Islet precursor cell (in vitro differentiated cells): ENCODE measurements around the gene SMG6.

Experiments
- DNase-seq: peaks from one replicate; pipeline ENCODE4 v3.0.0-alpha.2; 2018

The SMG6 gene

GRCh38 chr17:2056206-2057174, 247.1 kb downstream of the SMG6 start:
- DNase-seq, result peak; percentile 85

- DNase-seq, result peak; percentile 54
Measured at GRCh38 chr17:2055292-2056205, 248.0 kb downstream of the SMG6 start.

DNA sequence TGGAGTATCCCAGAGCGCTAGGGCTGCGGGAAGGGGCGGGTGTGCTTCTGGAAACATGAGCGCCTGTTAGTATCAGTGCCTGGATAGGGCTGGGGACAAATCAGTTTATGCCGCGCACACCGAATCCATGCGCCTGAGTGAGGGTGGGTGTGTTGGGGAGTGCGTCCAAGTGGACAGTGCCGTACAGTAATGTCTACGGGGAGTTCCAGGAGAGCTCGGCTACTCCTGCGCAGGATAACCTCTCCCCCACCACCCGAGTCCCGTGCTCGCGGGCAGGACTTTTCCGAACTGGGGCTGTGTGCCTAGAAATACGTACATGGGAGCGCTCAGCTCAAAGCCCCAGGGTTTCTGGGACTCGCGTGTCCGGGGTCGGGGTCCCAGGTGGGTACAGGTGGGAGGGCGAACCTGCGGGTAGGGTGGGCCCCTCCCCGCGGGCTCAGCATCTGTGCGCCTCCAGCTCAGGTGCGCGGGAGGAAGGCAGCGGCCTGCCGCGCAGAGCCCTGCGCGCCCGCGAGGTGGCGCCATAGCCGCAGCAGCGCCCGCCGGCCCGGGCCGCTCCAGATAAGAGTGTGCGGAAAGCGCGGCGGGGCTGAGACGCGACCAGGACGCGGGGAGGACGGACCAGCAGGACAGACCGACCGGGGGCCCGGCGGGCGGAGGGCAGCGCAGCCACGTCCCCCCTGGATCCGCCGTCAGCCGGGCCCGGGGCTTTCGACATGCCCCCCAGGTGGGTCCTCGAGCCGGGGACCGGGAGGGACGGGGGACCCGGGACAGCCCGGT, 248.9 kb downstream of the SMG6 start, which contains the start of gene HIC1:
HIC1 (plus strand) TSS at position 592 of the 780 bp plus-strand sequence. CDS start 1,588 bp downstream, outside the sequence.
- peak; percentile 88 for DNase-seq

DNA sequence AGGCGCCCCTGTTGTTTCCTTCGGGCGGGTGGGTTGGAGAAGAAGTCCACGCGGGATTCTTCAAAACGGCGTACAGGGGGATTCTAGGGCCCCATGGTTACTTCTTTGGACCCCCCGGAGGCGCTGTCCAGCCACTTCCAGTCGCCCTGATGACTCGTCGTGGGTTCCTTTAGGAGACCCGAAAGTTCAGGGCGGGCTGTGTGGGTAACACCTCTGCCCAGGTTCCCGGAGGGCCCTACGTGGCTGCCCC, 249.4 kb downstream of the SMG6 start:
- DNase-seq, result no peak

DNA sequence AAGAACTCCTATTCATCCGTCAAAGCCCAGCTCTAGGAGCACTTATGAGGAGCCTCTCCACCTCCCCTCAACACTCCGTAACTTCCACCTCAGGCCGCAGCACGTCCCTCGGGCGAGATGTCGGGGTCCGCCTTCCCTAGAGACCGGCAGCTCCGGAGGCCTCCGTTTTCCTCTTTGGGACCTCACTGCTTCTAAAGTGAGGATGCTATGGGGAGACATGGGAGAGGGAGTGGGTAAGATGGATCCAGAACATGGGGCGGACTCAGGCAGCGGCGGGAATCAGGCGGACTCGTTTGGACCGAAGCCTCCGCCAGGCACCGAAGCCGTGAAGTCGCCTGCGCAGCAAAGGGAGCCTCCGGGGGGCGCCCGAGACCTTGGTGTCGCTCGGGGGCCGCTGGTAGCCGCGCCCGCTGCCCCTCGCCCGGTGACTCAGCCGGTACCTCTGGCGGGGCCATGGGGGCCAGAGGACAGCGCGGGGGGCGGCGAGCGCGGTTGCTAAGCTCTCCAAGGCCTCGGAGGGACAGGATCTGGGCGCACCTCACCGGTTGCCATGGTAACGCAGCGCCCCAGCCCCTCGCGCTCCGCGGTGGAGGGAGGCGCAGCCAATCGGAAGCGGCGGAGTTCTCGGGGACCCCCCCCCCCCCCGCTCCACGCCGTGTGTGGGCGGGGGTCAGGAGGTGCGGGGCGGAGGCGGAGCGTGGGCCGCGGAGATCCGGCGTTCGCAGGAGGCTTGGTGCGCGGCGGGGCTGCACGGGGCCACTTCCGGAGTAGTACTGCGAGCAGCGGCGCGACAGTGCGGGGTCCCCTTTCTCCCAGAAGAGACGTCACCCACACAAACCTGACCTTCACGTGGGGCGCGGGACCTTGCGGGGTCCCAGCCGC, 250.0 kb downstream of the SMG6 start:
- peak; percentile 89 for DNase-seq

DNA sequence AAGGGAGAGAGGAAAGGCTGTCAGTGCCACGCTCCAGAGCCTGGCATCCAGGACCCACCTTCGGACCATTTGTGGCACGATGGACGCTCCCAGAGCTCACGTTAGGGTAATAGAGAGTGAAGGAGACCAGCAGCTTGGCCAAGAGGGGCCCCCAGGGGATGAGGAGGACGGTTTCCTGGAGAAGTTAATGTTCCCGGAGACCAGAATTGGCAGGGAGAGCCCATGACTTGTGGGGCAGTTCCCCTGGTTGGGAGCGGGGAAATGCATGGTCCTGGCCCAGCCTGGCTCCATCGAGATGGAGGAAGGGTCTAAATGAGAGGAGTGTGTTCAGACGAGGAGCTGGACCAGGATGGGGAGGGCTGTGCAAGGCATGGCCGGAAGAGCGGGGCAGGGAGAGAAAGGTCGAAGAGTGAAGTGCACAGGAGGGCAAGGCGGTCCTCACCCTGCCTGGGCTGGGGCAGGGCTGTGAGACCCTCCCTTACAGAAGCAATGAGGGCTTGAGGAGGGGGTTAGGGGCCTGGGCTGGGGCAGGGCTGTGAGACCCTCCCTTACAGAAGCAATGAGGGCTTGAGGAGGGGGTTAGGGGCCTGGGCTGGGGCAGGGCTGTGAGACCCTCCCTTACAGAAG, 251.5 kb downstream of the SMG6 start:
- DNase-seq, result no peak

GRCh38 chr17:2051061-2051932, 252.3 kb downstream of the SMG6 start:
- no peak for DNase-seq

DNA sequence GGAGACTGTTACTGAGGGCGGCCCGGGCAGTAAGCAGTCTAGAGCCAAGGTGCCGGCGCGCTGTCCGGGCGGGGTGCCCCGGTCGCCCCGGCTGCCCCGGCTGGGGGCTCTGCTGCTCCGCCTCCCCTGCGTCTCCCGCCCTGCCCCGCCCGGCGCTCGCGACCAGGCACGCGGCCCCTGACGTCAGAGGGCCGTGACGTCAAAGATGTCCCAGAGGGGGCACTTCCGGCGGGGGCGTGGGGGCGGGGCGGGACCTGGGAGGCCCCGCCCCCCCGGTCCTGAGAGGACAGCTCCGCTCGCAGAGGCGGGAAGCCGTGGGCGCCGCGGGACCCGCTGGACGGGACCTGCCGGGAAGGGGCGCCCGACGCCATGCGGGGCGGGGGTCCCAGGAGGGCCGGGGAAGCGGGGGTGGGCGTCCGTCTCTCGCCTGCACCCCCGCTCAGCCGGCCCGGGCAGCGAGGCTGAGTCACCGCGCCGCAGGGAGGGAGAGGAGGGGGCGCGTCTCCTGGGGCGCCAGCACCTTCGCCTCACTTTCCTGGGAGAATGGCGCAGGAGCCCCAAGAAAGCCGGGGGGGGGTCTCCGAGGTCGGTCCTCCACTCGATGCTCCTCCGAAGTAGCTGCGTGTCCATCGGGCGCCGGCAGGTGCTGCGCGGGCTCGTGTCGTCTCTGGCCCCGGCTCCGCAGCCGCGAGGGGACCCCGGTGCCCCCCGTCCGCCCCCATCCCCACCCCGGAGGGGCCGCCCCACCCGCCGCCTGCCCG, 253.1 kb downstream of the SMG6 start:
- peak; percentile 87 for DNase-seq

DNA sequence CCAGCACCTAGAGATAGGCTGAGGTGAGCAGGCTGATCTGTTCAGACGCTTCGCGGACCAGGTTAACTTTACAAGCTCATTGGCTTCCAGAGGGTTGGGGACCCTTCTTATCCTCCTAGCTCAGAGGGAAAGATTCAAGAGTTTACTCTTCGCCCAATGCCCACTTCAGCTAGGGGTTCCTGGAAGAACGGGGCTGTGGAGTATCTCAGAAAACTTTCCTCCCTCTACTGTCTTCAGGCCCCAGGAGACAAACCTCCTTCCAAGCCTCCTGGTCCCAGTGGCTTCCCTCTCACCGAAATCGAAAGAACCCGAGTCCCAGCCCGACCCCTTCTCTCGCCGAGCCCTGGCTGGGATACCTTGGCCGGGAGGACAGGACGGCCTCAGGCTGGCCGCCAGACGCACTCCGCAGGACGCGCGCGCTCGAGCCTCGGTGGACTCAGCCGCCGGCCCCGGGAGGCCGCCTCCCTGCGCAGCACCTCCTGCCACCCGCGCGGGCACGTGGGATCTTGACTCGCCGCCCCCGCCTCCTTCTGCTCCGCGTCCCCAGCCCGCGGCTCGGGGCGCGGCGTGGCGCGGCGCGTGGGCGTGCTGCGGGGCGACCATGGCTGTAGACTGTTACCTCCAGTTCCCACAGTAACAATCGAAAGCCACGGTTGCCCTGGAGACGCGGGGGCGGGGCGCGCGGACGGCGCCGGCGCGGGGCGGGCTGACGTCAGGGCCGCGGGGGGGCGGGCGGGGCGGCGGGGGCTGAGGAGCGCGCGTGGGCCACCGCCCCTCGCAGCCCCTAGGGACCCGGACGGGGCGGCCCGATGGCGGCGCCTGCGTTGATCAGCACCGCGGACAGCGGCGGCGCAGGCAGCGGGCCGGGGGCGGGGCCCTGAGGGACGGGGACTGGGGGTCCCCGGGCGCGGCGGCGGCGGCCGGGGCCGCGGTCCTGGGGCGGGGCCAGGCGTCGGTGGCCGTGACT, 254.0 kb downstream of the SMG6 start:
- DNase-seq, result peak; percentile 93

- DNase-seq, result no peak
Measured at GRCh38 chr17:2048805-2049204, 254.8 kb downstream of the SMG6 start.

GRCh38 chr17:2047590-2047989, 256.0 kb downstream of the SMG6 start:
- DNase-seq, result no peak

DNA sequence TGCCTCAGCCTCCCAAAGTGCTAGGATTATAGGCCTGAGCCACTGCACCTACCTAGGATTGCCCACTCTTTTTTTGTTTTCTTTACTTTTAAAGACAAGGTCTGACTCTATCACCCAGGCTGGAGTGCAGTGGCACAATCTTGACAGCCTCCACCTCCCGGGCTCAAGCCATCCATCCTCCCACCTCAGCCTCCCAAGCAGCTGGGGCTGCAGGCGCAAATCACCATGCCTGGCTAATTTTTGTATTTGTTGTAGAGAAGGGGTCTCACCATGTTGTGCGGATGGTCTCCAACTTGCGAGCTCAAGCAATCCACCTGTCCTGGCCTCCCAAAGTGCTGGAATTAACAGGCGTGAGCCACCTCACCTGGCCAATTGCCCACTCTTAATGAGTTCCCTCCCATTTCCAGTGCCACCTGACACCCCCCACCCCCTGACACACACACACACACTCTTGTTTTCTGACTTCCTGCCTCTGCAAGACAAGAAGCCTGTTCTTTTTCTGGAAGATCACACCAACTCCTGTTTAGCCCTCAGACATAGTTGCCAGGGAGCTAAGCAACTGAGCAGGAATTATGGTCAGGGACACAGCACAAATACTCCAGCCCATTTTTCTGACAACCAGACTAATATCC, 259.2 kb downstream of the SMG6 start:
- no peak for DNase-seq

DNA sequence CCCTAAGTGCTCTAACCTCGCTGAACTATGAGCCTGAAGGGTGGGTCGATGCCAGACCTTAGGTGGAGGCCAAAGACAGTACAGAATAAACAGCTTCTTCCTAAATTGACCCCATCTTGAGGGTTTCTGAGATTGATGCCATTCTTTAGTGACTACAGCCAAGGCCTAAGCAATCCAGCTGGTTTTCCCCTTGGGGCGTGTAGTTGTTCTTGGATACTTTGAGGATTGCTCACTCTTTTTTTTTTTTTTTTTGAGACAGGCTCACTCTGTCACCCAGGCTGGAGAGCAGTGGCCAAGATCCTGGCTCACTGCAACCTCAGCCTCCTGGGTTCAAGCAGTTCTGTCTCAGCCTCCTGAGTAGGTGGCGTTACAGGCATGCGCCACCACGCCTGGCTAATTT, 259.8 kb downstream of the SMG6 start:
- DNase-seq, result peak; percentile 86

GRCh38 chr17:2042933-2043332, 260.7 kb downstream of the SMG6 start:
- DNase-seq, result no peak

- DNase-seq, result peak; percentile 77
Measured at GRCh38 chr17:2042390-2042847, 261.2 kb downstream of the SMG6 start.

- DNase-seq, result peak; percentile 99
Measured at GRCh38 chr17:2041561-2042389, 261.8 kb downstream of the SMG6 start, which contains the start of gene OVCA2. TSS of gene OVCA2 (plus strand) at chr17:2042022. CDS start at chr17:2042048, 26 bp downstream.
